ENCODE measurements around the gene SLC25A13. TPM values are rescaled to one million over a fixed set of nuclear protein-coding genes. Genes with fewer than 3 reads are reported as not detected.

SLC25A13 gene
- total and polyA plus RNA-seq, 3 donors from 2014 or later, result 13.2 to 49.1 (median 35.4) TPM

- no peak for DNase-seq
- Histone ChIP-seq H3K4me3 (no peak overlapping the region), H3K4me1 (no peaks in the 10 kb centered on the region), H3K27me3 (no peaks in the 10 kb centered on the region), H3K27ac (no peak overlapping the region), H3K9me3 (no peaks in the 10 kb centered on the region), H3K36me3 (ENCODE audit: low read depth, missing control alignments) (no peaks in the 10 kb centered on the region)
- intact Hi-C loops (cut with DNase I; ENCODE audit: low total_unique reads), result no loop called here
- TF ChIP-seq CTCF (IDR thresholded peaks at IDR 0.05) (no peak), POLR2A (IDR thresholded peaks at IDR 0.05) (no peak)
- 51 to 71% methylated on average over 1 of the region's 1 CpG for WGBS, 2 donors
Observed at GRCh38 chr7:96282835-96283234, 39.1 kb downstream of the SLC25A13 start.

- Histone ChIP-seq H3K4me1 (no peaks in the 10 kb centered on the region), H3K36me3 (ENCODE audit: low read depth, missing control alignments) (no peaks in the 10 kb centered on the region), H3K27me3 (no peaks in the 10 kb centered on the region), H3K4me3 (no peak overlapping the region), H3K9me3 (no peaks in the 10 kb centered on the region), H3K27ac (no peak overlapping the region)
- DNase-seq, result no peak
- no peak for TF ChIP-seq POLR2A (IDR thresholded peaks at IDR 0.05)
- TF ChIP-seq CTCF (IDR thresholded peaks at IDR 0.05), result no peak
- WGBS, 2 donors, result 86 to 94% methylated on average over 4 of the region's 4 CpGs
- intact Hi-C loops (cut with DNase I; ENCODE audit: low total_unique reads), result no loop called here
Observed at GRCh38 chr7:96277921-96278320, 44.0 kb downstream of the SLC25A13 start.

- Histone ChIP-seq H3K9me3 (no peaks in the 10 kb centered on the region), H3K27ac (no peak overlapping the region), H3K36me3 (ENCODE audit: low read depth, missing control alignments) (no peaks in the 10 kb centered on the region), H3K4me1 (no peaks in the 10 kb centered on the region), H3K4me3 (no peak overlapping the region), H3K27me3 (no peaks in the 10 kb centered on the region)
- DNase-seq, result no peak
- intact Hi-C loops (cut with DNase I; ENCODE audit: low total_unique reads), result no loop called here
- WGBS, 2 donors, result 95 to 97% methylated on average over 2 of the region's 2 CpGs
- TF ChIP-seq CTCF (IDR thresholded peaks at IDR 0.05), result no peak
- no peak for TF ChIP-seq POLR2A (IDR thresholded peaks at IDR 0.05)
Observed at GRCh38 chr7:96276019-96276418, 45.9 kb downstream of the SLC25A13 start.

- Histone ChIP-seq H3K4me3 (no peak overlapping the region), H3K4me1 (no peaks in the 10 kb centered on the region), H3K36me3 (ENCODE audit: low read depth, missing control alignments) (no peaks in the 10 kb centered on the region), H3K9me3 (no peaks in the 10 kb centered on the region), H3K27me3 (no peaks in the 10 kb centered on the region), H3K27ac (no peak overlapping the region)
- intact Hi-C loops (cut with DNase I; ENCODE audit: low total_unique reads), result no loop called here
- 90 to 91% methylated on average over 1 of the region's 1 CpG for WGBS, 2 donors
- TF ChIP-seq POLR2A (IDR thresholded peaks at IDR 0.05) (no peak), CTCF (IDR thresholded peaks at IDR 0.05) (no peak)
- no peak for DNase-seq
Observed at GRCh38 chr7:96273716-96274115, 48.2 kb downstream of the SLC25A13 start.

GRCh38 chr7:96269246-96269994 is 52.5 kb downstream of the SLC25A13 start:
- Histone ChIP-seq H3K27me3 (no peaks in the 10 kb centered on the region), H3K36me3 (ENCODE audit: low read depth, missing control alignments) (no peaks in the 10 kb centered on the region), H3K27ac (no peak overlapping the region), H3K4me1 (no peaks in the 10 kb centered on the region), H3K4me3 (no peak overlapping the region), H3K9me3 (no peaks in the 10 kb centered on the region)
- 86 to 93% methylated on average over 5 of the region's 5 CpGs for WGBS, 2 donors
- DNase-seq, result no peak
- intact Hi-C loops (cut with DNase I; ENCODE audit: low total_unique reads), result no loop called here
- TF ChIP-seq POLR2A (IDR thresholded peaks at IDR 0.05) (no peak), CTCF (IDR thresholded peaks at IDR 0.05) (no peak)

All from testis (tissue), 3 donors.